Karpas-422 (cell line): ENCODE measurements around the gene RNF20. TPM values are rescaled to one million over a fixed set of nuclear protein-coding genes. Genes with fewer than 3 reads are reported as not detected.
A peak's percentile ranks its signal among the peaks of the same experiment; 100 is the strongest.
"Not testable (repeated sequence)": the region's sequence is repeated elsewhere in the genome, so short reads cannot be mapped to it uniquely, and the experiment has no call there.

Source experiments
- DNase-seq: peaks from one replicate; pipeline ENCODE4 v3.0.0-alpha.2; 2015
- H2AFZ ChIP-seq: fragments of 200-600 bp; sonication (generic); 2 replicates; pipeline ENCODE4 v1.6.1; 2014; ENCODE audit warnings: antibody characterized with exemption, low read length, mixed read lengths
- H3K27ac ChIP-seq: fragments of 200-600 bp; sonication (generic); 2 replicates; pipeline ENCODE4 v1.5.1; 2014; ENCODE audit warnings: mild to moderate bottlenecking, low read length, moderate library complexity
- H3K27me3 ChIP-seq: fragments of 200-600 bp; sonication (generic); 2 replicates; pipeline ENCODE4 v1.6.1; 2014; ENCODE audit warnings: low read length, mixed read lengths
- H3K36me3 ChIP-seq: fragments of 200-600 bp; sonication (generic); 2 replicates; pipeline ENCODE4 v1.6.1; 2014; ENCODE audit warnings: low read length, mixed read lengths; ENCODE audit not compliant: insufficient read depth
- H3K4me1 ChIP-seq: fragments of 200-600 bp; sonication (generic); 2 replicates; pipeline ENCODE4 v1.6.1; 2014; ENCODE audit warnings: mild to moderate bottlenecking, low read length, mixed read lengths
- H3K4me2 ChIP-seq: fragments of 200-600 bp; sonication (generic); 2 replicates; pipeline ENCODE4 v1.6.1; 2014; ENCODE audit warnings: low read length, low read depth, mild to moderate bottlenecking; ENCODE audit not compliant: poor library complexity, severe bottlenecking
- H3K4me3 ChIP-seq: fragments of 200-600 bp; sonication (generic); 2 replicates; pipeline ENCODE4 v1.5.1; 2014; ENCODE audit warnings: mild to moderate bottlenecking, antibody characterized with exemption, low read length, mixed read lengths
- H3K79me2 ChIP-seq: fragments of 200-600 bp; sonication (generic); 2 replicates; pipeline ENCODE4 v1.6.1; 2014; ENCODE audit warnings: mild to moderate bottlenecking, low read length, mixed read lengths
- H3K9ac ChIP-seq: fragments of 200-600 bp; sonication (generic); 2 replicates; pipeline ENCODE4 v1.6.0; 2014; ENCODE audit warnings: low read length
- H3K9me2 ChIP-seq: fragments of 200-600 bp; sonication (generic), shearing (Covaris generic); replicated peaks from 2 replicates; pipeline ENCODE4 v1.6.0; 2014; ENCODE audit warnings: mild to moderate bottlenecking, low read length, moderate library complexity; ENCODE audit not compliant: insufficient read depth
- H3K9me3 ChIP-seq: fragments of 300-700, 200-600 bp; sonication (generic); 2 replicates; pipeline ENCODE4 v1.6.1; 2014; ENCODE audit warnings: low read length, mixed read lengths
- H4K20me1 ChIP-seq: fragments of 200-600 bp; sonication (generic); 2 replicates; pipeline ENCODE4 v1.6.1; 2014; ENCODE audit warnings: mild to moderate bottlenecking, antibody characterized with exemption, low read length, low read depth; ENCODE audit not compliant: insufficient read depth
- total RNA-seq: library from RNA; depleted of rRNA; stranded (reverse); fragments of >200 nt; shearing (Covaris generic); gene quantifications from 2 replicates; pipeline ENCODE4 v1.2.3, GENCODE V29; 2014; ENCODE audit warnings: low replicate concordance

The RNF20 gene
- total RNA-seq, 1 experiment from 2014 or later = 12.0 TPM

DNA sequence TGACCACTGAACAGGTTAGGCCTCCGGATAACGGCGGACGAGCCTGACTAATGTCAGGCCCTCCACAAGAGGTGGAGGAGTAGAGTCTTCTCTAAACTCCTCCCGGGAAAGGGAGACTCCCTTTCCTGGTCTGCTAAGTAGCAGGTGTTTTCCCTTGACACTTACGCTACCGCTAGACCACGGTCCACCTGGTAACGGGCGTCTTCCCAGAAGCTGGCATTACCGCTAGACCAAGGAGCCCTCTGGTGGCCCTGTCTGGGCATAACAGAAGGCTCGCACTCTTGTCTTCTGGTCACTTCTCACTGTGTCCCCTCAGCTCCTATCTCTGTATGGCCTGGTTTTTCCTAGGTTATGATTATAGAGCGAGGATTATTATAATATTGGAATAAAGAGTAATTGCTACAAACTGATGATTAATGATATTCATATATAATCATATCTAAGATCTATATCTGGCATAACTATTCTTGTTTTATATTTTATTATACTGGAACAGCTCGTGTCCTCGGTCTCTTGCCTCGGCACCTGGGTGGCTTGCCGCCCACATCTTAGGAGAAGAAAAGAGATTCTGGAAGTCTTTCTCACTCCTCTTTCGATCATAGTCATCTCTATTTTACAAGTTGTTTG lies 15.9 kb downstream of the RNF20 start:
- not testable (repeated sequence) for H3K4me2 ChIP-seq, H3K27me3 ChIP-seq, H3K79me2 ChIP-seq, H3K27ac ChIP-seq, H3K4me1 ChIP-seq, H3K9ac ChIP-seq, H3K9me2 ChIP-seq, DNase-seq, H3K4me3 ChIP-seq, H3K9me3 ChIP-seq, H4K20me1 ChIP-seq, H2AFZ ChIP-seq
- H3K36me3 ChIP-seq = peaks cover 58% of the 10 kb centered on the region

- no peaks in the 10 kb centered on the region for H3K4me1 ChIP-seq
- peaks cover 57% of the 10 kb centered on the region for H3K36me3 ChIP-seq
- H3K9me2 ChIP-seq = no peaks in the 10 kb centered on the region
- H2AFZ ChIP-seq = no peak overlapping the region
- no peak overlapping the region for H3K27ac ChIP-seq
- H4K20me1 ChIP-seq = no peaks in the 10 kb centered on the region
- DNase-seq = no peak
- peaks cover 8% of the 10 kb centered on the region for H3K79me2 ChIP-seq
- H3K9me3 ChIP-seq = no peaks in the 10 kb centered on the region
- H3K27me3 ChIP-seq = no peaks in the 10 kb centered on the region
- H3K4me3 ChIP-seq = no peak overlapping the region
- H3K9ac ChIP-seq = no peak overlapping the region
- H3K4me2 ChIP-seq = no peak overlapping the region
Observed at GRCh38 chr9:101561740-101562139, 28.1 kb downstream of the RNF20 start.

DNA sequence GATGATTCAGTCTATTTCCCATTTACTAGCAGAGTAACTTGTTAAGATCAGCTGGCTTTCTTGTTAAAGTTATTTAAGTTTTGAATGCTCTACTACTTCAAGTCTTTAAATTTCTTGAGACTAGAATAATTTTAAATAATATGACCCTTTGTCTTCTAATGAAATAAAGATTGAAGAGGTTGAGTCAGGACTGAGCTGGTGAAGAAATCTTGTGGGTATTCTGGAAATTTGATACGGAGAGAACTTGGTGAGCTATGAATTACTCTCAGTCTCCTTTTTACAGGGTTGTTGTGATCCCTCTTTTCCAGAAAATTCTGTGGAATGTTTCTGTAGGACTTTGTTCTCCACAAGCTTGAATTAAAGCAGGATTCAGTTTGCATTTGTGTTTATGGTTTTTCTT lies 29.3 kb downstream of the RNF20 start:
- H3K4me2 ChIP-seq = no peak overlapping the region
- H4K20me1 ChIP-seq = no peaks in the 10 kb centered on the region
- peaks cover 45% of the 10 kb centered on the region for H3K36me3 ChIP-seq
- no peaks in the 10 kb centered on the region for H3K9me2 ChIP-seq
- no peaks in the 10 kb centered on the region for H3K9me3 ChIP-seq
- no peak overlapping the region for H2AFZ ChIP-seq
- H3K4me3 ChIP-seq = no peak overlapping the region
- peaks cover 8% of the 10 kb centered on the region for H3K79me2 ChIP-seq
- H3K9ac ChIP-seq = no peak overlapping the region
- H3K4me1 ChIP-seq = no peaks in the 10 kb centered on the region
- no peaks in the 10 kb centered on the region for H3K27me3 ChIP-seq
- DNase-seq = no peak
- no peak overlapping the region for H3K27ac ChIP-seq

DNA sequence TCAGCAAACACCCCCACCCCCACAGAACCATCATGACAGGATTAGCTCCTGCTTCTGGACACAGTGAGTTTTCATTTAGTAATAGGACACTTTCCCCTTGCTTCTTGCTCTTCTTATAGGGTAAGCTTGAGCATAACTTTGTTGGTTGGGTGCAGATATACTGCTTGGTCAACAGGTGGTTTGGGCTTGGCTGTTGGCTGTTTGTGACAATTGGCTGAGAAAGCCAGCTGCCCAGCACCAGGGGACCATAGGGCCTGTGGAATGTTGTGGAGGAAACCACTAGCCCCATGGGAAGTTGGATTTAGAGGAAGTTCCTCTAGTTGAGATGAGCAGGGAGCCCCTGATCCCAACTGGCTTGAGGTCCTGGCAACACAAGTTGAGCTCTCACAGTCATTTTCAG lies 30.6 kb downstream of the RNF20 start:
- Histone ChIP-seq H3K9me3 (no peaks in the 10 kb centered on the region), H3K9me2 (no peaks in the 10 kb centered on the region), H3K36me3 (peaks cover 36% of the 10 kb centered on the region), H2AFZ (no peak overlapping the region), H3K4me3 (no peak overlapping the region), H3K4me1 (no peaks in the 10 kb centered on the region), H3K27me3 (no peaks in the 10 kb centered on the region), H3K27ac (no peak overlapping the region), H4K20me1 (no peaks in the 10 kb centered on the region), H3K79me2 (peaks cover 5% of the 10 kb centered on the region), H3K9ac (no peak overlapping the region), H3K4me2 (no peak overlapping the region)
- DNase-seq = no peak

- H3K27ac ChIP-seq = no peak overlapping the region
- H3K27me3 ChIP-seq = no peaks in the 10 kb centered on the region
- no peak overlapping the region for H3K4me3 ChIP-seq
- peak; percentile 64 for DNase-seq
- H3K4me1 ChIP-seq = no peaks in the 10 kb centered on the region
- H3K9me2 ChIP-seq = no peaks in the 10 kb centered on the region
- no peak overlapping the region for H2AFZ ChIP-seq
- peaks cover 11% of the 10 kb centered on the region; the same call in 1 of the 2 replicates for H3K36me3 ChIP-seq
- H3K4me2 ChIP-seq = no peak overlapping the region
- no peaks in the 10 kb centered on the region for H4K20me1 ChIP-seq
- no peaks in the 10 kb centered on the region for H3K79me2 ChIP-seq
- no peak overlapping the region for H3K9ac ChIP-seq
- no peaks in the 10 kb centered on the region for H3K9me3 ChIP-seq
Observed at GRCh38 chr9:101566904-101567724, 33.5 kb downstream of the RNF20 start.

GRCh38 chr9:101567725-101568350 lies 34.2 kb downstream of the RNF20 start:
- H3K4me3 ChIP-seq = no peak overlapping the region
- no peak for DNase-seq
- no peak overlapping the region for H3K4me2 ChIP-seq
- H3K27ac ChIP-seq = no peak overlapping the region
- H4K20me1 ChIP-seq = no peaks in the 10 kb centered on the region
- H3K9ac ChIP-seq = no peak overlapping the region
- H3K36me3 ChIP-seq = peaks cover 5% of the 10 kb centered on the region; the same call in 1 of the 2 replicates
- H2AFZ ChIP-seq = no peak overlapping the region
- no peaks in the 10 kb centered on the region for H3K27me3 ChIP-seq
- H3K9me2 ChIP-seq = no peaks in the 10 kb centered on the region
- H3K79me2 ChIP-seq = no peaks in the 10 kb centered on the region
- no peaks in the 10 kb centered on the region for H3K9me3 ChIP-seq
- H3K4me1 ChIP-seq = no peaks in the 10 kb centered on the region

GRCh38 chr9:101569741-101570501 lies 36.3 kb downstream of the RNF20 start:
- no peak overlapping the region for H3K4me2 ChIP-seq
- no peak for DNase-seq
- H4K20me1 ChIP-seq = no peaks in the 10 kb centered on the region
- H3K9me2 ChIP-seq = no peaks in the 10 kb centered on the region
- H3K27me3 ChIP-seq = no peaks in the 10 kb centered on the region
- no peak overlapping the region for H2AFZ ChIP-seq
- H3K27ac ChIP-seq = no peak overlapping the region
- H3K9ac ChIP-seq = no peak overlapping the region
- H3K36me3 ChIP-seq = peaks cover 5% of the 10 kb centered on the region; the same call in 1 of the 2 replicates
- H3K4me1 ChIP-seq = no peaks in the 10 kb centered on the region
- no peaks in the 10 kb centered on the region for H3K79me2 ChIP-seq
- H3K4me3 ChIP-seq = no peak overlapping the region
- H3K9me3 ChIP-seq = no peaks in the 10 kb centered on the region

DNA sequence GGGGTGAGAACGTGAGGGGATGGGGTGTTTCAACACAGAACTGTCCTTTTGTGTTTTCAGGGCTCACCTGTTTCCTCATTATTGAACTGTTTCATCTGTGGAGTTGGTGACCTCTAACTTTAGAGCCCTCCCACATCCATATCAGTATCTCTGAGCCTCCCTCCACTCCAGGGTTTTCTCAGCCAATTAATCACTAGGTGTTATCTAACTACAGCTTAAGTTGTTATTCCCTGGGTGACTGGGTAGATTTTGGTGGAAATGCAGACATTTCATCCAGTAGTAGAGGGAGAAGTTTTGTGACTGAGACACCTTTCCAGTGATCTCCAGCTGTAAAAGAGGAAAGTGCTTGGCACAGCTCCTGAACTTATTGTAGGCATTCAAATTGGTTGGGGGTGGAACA lies 37.5 kb downstream of the RNF20 start:
- DNase-seq = no peak
- Histone ChIP-seq H2AFZ (no peak overlapping the region), H3K27me3 (no peaks in the 10 kb centered on the region), H3K4me2 (no peak overlapping the region), H3K9me2 (no peaks in the 10 kb centered on the region), H3K9me3 (no peaks in the 10 kb centered on the region), H3K4me3 (no peak overlapping the region), H3K27ac (no peak overlapping the region), H3K4me1 (no peaks in the 10 kb centered on the region), H4K20me1 (no peaks in the 10 kb centered on the region), H3K36me3 (peaks cover 5% of the 10 kb centered on the region; the same call in 1 of the 2 replicates), H3K9ac (no peak overlapping the region), H3K79me2 (no peaks in the 10 kb centered on the region)
